A549 (cell line): ENCODE data around the gene TMEM92. TPM values are rescaled to one million over a fixed set of nuclear protein-coding genes. Genes with fewer than 3 reads are reported as not detected.

Source experiments
- ATAC-seq, 2 experiments: fragments of 200-7000 bp in 1 of 2; fragments of >200 bp in 1 of 2; cut with Nextera tagmentation in 1 of 2; cut with Tn5 transposase in 1 of 2; 3 replicates each; pipeline versions ENCODE4 v1.8.0 to v1.9.1; 2018 to 2020; ENCODE audit warnings: mild to moderate bottlenecking in 1 of 2, moderate library complexity in 1 of 2
- CTCF ChIA-PET: fragments of 300-600 bp; sonication (Branson Sonifier 250); formaldehyde crosslinking; extraction: SDS; loops from one replicate; lab custom pipeline; 2021; ENCODE audit warnings: antibody characterized with exemption, inconsistent platforms; lab: Yijun Ruan, JAX
- POLR2A ChIA-PET: fragments of 350-600 bp; formaldehyde crosslinking; extraction: SDS; loops from one replicate; lab custom pipeline; 2021; ENCODE audit warnings: antibody characterized with exemption, inconsistent platforms; lab: Yijun Ruan, JAX
- DNase-seq, 2 experiments: peaks; one replicate each; pipeline versions ENCODE4 v3.0.0 to v3.0.0-alpha.2; 2011 to 2016; ENCODE audit warnings: low read depth in 1 of 2, low spot score in 1 of 2
- FAIRE-seq: peaks from 2 replicates; lab custom pipeline; 2011; peaks lifted over from hg19 to GRCh38; lab: Jason Lieb, UNC
- H3K27ac ChIP-seq, 2 experiments: fragments of >200 bp; sonication (Bioruptor Twin); formaldehyde crosslinking; 3 replicates each; pipeline ENCODE4 v1.5.1; 2016 to 2017
- H3K4me1 ChIP-seq: fragments of >200 bp; sonication (Bioruptor Twin); formaldehyde crosslinking; 3 replicates; pipeline ENCODE4 v1.6.1; 2016
- H3K4me2 ChIP-seq: fragments of >200 bp; sonication (Bioruptor Twin); formaldehyde crosslinking; 3 replicates; pipeline ENCODE4 v1.6.1; 2016
- H3K4me3 ChIP-seq: fragments of >200 bp; sonication (Bioruptor Twin); formaldehyde crosslinking; 3 replicates; pipeline ENCODE4 v1.5.1; 2016
- H3K9me3 ChIP-seq: fragments of >200 bp; sonication (Bioruptor Twin); formaldehyde crosslinking; 3 replicates; pipeline ENCODE4 v1.6.1; 2016
- BHLHE40 ChIP-seq: IDR thresholded peaks from 2 replicates; pipeline ENCODE4 v1.6.1; 2012; ENCODE audit warnings: low read depth, low read length, inconsistent platforms
- CEBPB ChIP-seq, 2 experiments: fragments of >200 bp in 1 of 2; sonication (Bioruptor Twin) in 1 of 2; formaldehyde crosslinking in 1 of 2; IDR thresholded peaks; 2 replicates each; pipeline ENCODE4 v1.6.1; 2012 to 2016
- CHD4 ChIP-seq: fragments of 200-600 bp; sonication (generic); IDR thresholded peaks from 2 replicates; pipeline ENCODE4 v1.6.1; 2016; ENCODE audit warnings: antibody characterized with exemption, mild to moderate bottlenecking, borderline replicate concordance
- EHF ChIP-seq: fragments of 250-450 bp; sonication (Bioruptor Pico); IDR thresholded peaks from 2 replicates; pipeline ENCODE4 v1.5.0; 2020; ENCODE audit warnings: mild to moderate bottlenecking
- EHMT2 ChIP-seq: fragments of 200-600 bp; sonication (generic); IDR thresholded peaks from 2 replicates; pipeline ENCODE4 v1.6.1; 2016; ENCODE audit warnings: antibody characterized with exemption, low read depth, mild to moderate bottlenecking, moderate library complexity
- EP300 ChIP-seq, 2 experiments: fragments of >200 bp; sonication (Bioruptor Twin); formaldehyde crosslinking; IDR thresholded peaks; 2 replicates in 1 of 2; 3 replicates in 1 of 2; pipeline ENCODE4 v1.6.1; 2016 to 2017
- ESRRA ChIP-seq: fragments of 150-350 bp; IDR thresholded peaks from 2 replicates; pipeline ENCODE4 v1.6.1; 2014; ENCODE audit warnings: mild to moderate bottlenecking, low read length, borderline replicate concordance
- HOXB5 ChIP-seq: fragments of 250-450 bp; sonication (Bioruptor Pico); IDR thresholded peaks from 2 replicates; pipeline ENCODE4 v1.5.0; 2020; ENCODE audit warnings: mild to moderate bottlenecking, moderate library complexity
- NPAS2 ChIP-seq: fragments of 250-450 bp; sonication (Bioruptor Pico); IDR thresholded peaks from 2 replicates; pipeline ENCODE4 v1.8.0; 2022; ENCODE audit warnings: mild to moderate bottlenecking, moderate library complexity, borderline replicate concordance
- NR3C1 ChIP-seq: fragments of >200 bp; sonication (Bioruptor Twin); formaldehyde crosslinking; IDR thresholded peaks from 3 replicates; pipeline ENCODE4 v1.6.1; 2017
- POLR2A ChIP-seq: IDR thresholded peaks from 2 replicates; pipeline ENCODE4 v1.6.1; 2012; ENCODE audit warnings: mild to moderate bottlenecking, low read length
- ZFP36 ChIP-seq: fragments of 450-650 bp; IDR thresholded peaks from 2 replicates; pipeline ENCODE4 v1.6.1; 2014; ENCODE audit warnings: borderline replicate concordance; ENCODE audit not compliant: partially characterized antibody
- WGBS: methylation state at CpG from one replicate; pipeline ENCODE4 v1.1.6; 2017; ENCODE audit errors: missing lambda C conversion rate; 5-methylcytosine and 5-hydroxymethylcytosine counted together
- polyA plus RNA-seq, 4 experiments: library from polyadenylated mRNA; depleted of rRNA in 3 of 4; stranded (reverse); fragments of >200 nt; fragmentation: RNase III in 1 of 4; extraction: RNeasy Plus Mini Kit Qiagen cat#74134 plus additional on column Dnase treatment in 1 of 4; gene quantifications; 2 replicates in 3 of 4; 3 replicates in 1 of 4; pipeline ENCODE4 v1.2.3, GENCODE V29; 2011 to 2017
- TF ChIP-seq, protein P1 (sequence below): fragments of >200 bp; sonication (Bioruptor Twin); formaldehyde crosslinking; IDR thresholded peaks from 3 replicates; pipeline ENCODE4 v1.6.1; 2016
- TF ChIP-seq, protein P2 (sequence below): fragments of 200-600 bp; sonication (generic); IDR thresholded peaks from 2 replicates; pipeline ENCODE4 v1.6.1; 2016; ENCODE audit warnings: antibody characterized with exemption, mild to moderate bottlenecking, moderate library complexity
- TF ChIP-seq, protein P3 (sequence below): fragments of 450-650 bp; IDR thresholded peaks from 2 replicates; pipeline ENCODE4 v1.6.1; 2014; ENCODE audit warnings: antibody characterized with exemption

Gene TMEM92
- polyA plus RNA-seq, 2 of the 4 experiments (the other 2 are of a cell fraction): 10.3 to 27.5 TPM

DNA sequence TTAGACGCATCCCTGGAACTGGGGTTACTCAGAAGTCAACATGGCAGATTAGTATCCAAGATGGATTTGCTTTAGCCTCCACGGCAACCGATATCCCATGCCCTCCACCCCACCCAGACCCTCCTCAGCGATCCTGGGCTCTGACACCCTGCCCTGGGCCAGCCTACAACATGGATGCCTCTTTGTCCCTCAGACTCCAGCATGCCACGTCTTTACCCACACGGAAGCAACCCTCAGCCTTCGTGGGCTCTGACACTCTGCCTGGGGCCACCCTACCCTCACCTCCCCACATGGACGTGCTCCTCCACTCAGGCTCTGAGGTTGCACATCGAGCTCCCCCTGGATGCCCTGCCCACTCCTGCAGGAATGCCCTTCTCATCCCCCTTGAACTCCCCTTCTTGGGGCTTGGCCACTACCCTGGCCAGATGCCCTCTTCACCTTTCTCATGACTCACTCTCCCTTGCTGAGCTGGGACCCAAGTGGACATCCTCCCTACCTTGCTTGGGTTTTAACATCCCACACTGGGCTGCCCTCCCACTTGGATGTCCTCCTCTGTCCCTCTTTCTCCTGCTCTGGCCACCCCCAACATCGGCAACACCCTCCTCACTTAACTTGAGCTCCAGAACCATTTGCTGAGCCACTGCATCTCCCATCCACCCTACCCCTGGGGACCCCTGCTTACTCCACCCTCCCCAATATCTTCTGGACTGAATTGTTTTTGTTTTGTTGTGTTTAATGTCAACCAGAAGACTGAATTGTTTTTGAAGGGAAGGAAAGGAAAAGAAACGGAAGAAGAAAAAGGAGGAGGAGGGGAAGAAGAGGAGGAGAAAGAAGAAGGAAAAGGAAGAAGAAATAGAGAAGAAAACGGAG, 18.3 kb upstream of the TMEM92 start:
- Histone ChIP-seq H3K4me3 (no peak overlapping the region), H3K9me3 (no peaks in the 10 kb centered on the region), H3K27ac (no peak overlapping the region)
- TF ChIP-seq, protein P1, sequence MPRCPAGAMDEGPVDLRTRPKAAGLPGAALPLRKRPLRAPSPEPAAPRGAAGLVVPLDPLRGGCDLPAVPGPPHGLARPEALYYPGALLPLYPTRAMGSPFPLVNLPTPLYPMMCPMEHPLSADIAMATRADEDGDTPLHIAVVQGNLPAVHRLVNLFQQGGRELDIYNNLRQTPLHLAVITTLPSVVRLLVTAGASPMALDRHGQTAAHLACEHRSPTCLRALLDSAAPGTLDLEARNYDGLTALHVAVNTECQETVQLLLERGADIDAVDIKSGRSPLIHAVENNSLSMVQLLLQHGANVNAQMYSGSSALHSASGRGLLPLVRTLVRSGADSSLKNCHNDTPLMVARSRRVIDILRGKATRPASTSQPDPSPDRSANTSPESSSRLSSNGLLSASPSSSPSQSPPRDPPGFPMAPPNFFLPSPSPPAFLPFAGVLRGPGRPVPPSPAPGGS: no peak
- TF ChIP-seq CEBPB (IDR thresholded peaks at IDR 0.05) (no peak), EHF (CRISPR knock-in tag) (no peak), NR3C1 (no peak), BHLHE40 (no peak), POLR2A (no peak), EP300 (IDR thresholded peaks at IDR 0.05) (no peak), NPAS2 (CRISPR knock-in tag) (no peak), HOXB5 (no peak), EHMT2 (no peak)
- TF ChIP-seq, protein P2, sequence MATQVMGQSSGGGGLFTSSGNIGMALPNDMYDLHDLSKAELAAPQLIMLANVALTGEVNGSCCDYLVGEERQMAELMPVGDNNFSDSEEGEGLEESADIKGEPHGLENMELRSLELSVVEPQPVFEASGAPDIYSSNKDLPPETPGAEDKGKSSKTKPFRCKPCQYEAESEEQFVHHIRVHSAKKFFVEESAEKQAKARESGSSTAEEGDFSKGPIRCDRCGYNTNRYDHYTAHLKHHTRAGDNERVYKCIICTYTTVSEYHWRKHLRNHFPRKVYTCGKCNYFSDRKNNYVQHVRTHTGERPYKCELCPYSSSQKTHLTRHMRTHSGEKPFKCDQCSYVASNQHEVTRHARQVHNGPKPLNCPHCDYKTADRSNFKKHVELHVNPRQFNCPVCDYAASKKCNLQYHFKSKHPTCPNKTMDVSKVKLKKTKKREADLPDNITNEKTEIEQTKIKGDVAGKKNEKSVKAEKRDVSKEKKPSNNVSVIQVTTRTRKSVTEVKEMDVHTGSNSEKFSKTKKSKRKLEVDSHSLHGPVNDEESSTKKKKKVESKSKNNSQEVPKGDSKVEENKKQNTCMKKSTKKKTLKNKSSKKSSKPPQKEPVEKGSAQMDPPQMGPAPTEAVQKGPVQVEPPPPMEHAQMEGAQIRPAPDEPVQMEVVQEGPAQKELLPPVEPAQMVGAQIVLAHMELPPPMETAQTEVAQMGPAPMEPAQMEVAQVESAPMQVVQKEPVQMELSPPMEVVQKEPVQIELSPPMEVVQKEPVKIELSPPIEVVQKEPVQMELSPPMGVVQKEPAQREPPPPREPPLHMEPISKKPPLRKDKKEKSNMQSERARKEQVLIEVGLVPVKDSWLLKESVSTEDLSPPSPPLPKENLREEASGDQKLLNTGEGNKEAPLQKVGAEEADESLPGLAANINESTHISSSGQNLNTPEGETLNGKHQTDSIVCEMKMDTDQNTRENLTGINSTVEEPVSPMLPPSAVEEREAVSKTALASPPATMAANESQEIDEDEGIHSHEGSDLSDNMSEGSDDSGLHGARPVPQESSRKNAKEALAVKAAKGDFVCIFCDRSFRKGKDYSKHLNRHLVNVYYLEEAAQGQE: no peak
- TF ChIP-seq, all 56 proteins: peak for 0
- DNase-seq (no peak), FAIRE-seq (no peak), ATAC-seq (no peak)
- CTCF ChIA-PET: interaction anchor here (0.8 to 28.0 kb wide), 9 partner anchors 11 to 94 kb away, joined by 3 to 1255 read pairs (median 9); partner anchors contain the start of genes COL1A1 and TMEM92
- Histone ChIP-seq H3K4me2 (no peak overlapping the region), H3K4me1 (0 out of 3 replicates have a peak, but pooled peaks cover 3% of the 10 kb centered on the region)
- POLR2A ChIA-PET: interaction anchor here (0.9 to 1.1 kb wide), 2 partner anchors 34 to 36 kb away, joined by 3 read pairs; no protein-coding TSS in a partner anchor
- WGBS: 67% methylated on average over 12 of the region's 12 CpGs

DNA sequence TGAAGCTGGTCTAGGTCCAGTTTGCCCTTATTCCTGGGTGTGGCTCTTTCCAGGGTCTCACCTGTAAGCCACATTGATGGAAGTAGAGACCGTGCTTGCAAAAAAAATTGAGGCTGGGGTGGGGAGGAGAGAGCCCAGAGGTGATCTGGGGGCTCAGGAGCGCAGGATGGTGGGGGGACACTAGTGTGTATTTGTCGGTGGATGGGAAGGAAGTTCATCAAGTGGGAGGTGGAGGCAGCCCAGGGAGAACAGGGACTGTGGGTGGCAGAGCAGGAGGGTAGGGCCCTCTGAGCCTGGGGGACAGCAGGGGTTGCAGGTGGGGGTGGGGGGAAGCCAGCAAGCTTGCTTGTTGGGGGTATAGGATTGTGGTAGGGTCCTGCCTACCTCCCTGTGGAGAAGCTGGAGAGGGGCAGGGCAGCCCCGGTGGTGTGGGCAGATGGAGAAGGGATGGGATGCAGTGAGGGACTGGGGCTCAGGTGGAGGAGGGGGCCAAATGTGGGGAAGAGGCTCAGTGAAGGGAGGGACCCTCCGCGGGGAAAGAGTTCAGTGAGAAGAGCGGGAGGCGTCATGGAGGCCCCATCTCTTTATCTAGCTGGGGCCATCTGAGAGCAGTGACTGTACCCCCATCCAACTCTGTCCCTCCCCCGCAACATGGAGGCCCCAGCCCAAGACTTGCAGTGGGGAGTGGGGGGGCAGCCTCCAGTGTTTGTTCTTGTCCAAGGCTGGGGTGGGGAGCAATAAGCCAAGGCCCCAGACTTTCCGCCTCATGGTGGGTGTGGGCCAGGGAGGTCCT, 17.2 kb upstream of the TMEM92 start:
- FAIRE-seq (no peak), ATAC-seq (no peak), DNase-seq (no peak)
- no peaks in the 10 kb centered on the region for H3K9me3 ChIP-seq
- 0 out of 3 replicates have a peak, but pooled peaks cover 3% of the 10 kb centered on the region for H3K4me1 ChIP-seq
- no peak overlapping the region for H3K4me2 ChIP-seq
- 81% methylated on average over 10 of the region's 10 CpGs for WGBS
- TF ChIP-seq, protein P3, sequence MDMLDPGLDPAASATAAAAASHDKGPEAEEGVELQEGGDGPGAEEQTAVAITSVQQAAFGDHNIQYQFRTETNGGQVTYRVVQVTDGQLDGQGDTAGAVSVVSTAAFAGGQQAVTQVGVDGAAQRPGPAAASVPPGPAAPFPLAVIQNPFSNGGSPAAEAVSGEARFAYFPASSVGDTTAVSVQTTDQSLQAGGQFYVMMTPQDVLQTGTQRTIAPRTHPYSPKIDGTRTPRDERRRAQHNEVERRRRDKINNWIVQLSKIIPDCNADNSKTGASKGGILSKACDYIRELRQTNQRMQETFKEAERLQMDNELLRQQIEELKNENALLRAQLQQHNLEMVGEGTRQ: no peak
- TF ChIP-seq CHD4 (no peak), ZFP36 (no peak), ESRRA (no peak)
- H3K4me3 ChIP-seq: no peak overlapping the region
- ChIA-PET CTCF (interaction anchor here (0.6 to 28.0 kb wide), 13 partner anchors 9 to 95 kb away, joined by 3 to 1255 read pairs (median 3); partner anchors contain the start of genes COL1A1 and TMEM92), POLR2A (no interaction called here)
- 0 out of 6 replicates have a peak overlapping the region, but pooled peaks of 1 of the 2 experiments have one; percentile 2 for H3K27ac ChIP-seq
